Right atrium auricular region (tissue), 2 donors: ENCODE data around the gene IGFBP2. TPM values are rescaled to one million over a fixed set of nuclear protein-coding genes. Genes with fewer than 3 reads are reported as not detected.
A peak's percentile ranks its signal among the peaks of the same experiment; 100 is the strongest.

Experiments
- DNase-seq: peaks from one replicate; pipeline ENCODE4 v3.0.0-alpha.2; 2019; ENCODE audit warnings: low spot score
- H3K27ac ChIP-seq, 2 donors: fragments of 200-600 bp; sonication (generic); 1 replicate in 1 of 2; 2 replicates in 1 of 2; pipeline ENCODE4 v1.5.1; 2016 to 2019
- H3K27me3 ChIP-seq, 2 donors: fragments of 200-600 bp; sonication (generic); one replicate each; pipeline versions ENCODE4 v1.5.1 to v1.6.0; 2017 to 2019
- H3K36me3 ChIP-seq: fragments of 200-600 bp; sonication (generic); one replicate; pipeline ENCODE4 v1.5.1; 2016
- H3K4me1 ChIP-seq, 2 donors: fragments of 200-600 bp; sonication (generic); one replicate each; pipeline versions ENCODE4 v1.5.1 to v1.6.0; 2017 to 2019
- H3K4me3 ChIP-seq, 2 donors: fragments of 200-600 bp; sonication (generic); 1 replicate in 1 of 2; 2 replicates in 1 of 2; pipeline ENCODE4 v1.5.1; 2017 to 2019; ENCODE audit warnings: mild to moderate bottlenecking in 1 of 2, moderate library complexity in 1 of 2
- H3K9me3 ChIP-seq, 2 donors: fragments of 200-600 bp; sonication (generic); one replicate each; pipeline ENCODE4 v1.5.1; 2019
- total RNA-seq, 2 donors: library from RNA; depleted of rRNA; stranded (reverse); fragments of >200 nt; gene quantifications; one replicate each; pipeline ENCODE4 v1.1.0, GENCODE V29; 2016
- TF ChIP-seq, protein P1 (sequence below), 2 donors: fragments of 200-600 bp; sonication (generic); IDR thresholded peaks; one replicate each; pipeline ENCODE4 v1.5.1; 2019; ENCODE audit warnings: antibody characterized with exemption in 2 of 2

The IGFBP2 gene
- total RNA-seq, 2 donors from 2014 or later = 255 to 508 TPM

DNA sequence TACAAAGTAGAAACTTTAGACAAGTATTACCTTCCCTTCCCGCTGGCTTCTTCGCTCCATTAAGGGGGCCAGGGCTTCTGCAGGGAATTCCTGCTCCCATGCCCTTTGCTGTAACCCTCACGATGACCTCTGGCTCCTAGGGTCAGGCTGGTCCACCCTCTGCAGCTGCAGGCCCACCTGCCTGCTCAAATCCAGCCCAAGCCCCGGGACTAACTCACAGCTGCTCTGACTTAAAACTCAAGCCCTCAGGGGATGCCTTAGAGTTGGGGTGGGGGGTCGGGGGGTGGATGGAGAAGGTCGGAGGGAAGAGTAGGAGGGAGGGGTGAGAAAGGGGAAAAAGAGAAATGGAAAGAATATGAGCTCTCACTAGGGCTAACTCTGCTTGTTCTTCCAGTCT, 57.2 kb downstream of the IGFBP2 start:
- H3K9me3 ChIP-seq = no peaks in the 10 kb centered on the region
- H3K27me3 ChIP-seq = no peaks in the 10 kb centered on the region
- peak overlapping the region; percentile 39 to 62 for H3K4me3 ChIP-seq
- peaks cover 0 to 71% of the 10 kb centered on the region in 2 donors for H3K4me1 ChIP-seq
- TF ChIP-seq, protein P1, sequence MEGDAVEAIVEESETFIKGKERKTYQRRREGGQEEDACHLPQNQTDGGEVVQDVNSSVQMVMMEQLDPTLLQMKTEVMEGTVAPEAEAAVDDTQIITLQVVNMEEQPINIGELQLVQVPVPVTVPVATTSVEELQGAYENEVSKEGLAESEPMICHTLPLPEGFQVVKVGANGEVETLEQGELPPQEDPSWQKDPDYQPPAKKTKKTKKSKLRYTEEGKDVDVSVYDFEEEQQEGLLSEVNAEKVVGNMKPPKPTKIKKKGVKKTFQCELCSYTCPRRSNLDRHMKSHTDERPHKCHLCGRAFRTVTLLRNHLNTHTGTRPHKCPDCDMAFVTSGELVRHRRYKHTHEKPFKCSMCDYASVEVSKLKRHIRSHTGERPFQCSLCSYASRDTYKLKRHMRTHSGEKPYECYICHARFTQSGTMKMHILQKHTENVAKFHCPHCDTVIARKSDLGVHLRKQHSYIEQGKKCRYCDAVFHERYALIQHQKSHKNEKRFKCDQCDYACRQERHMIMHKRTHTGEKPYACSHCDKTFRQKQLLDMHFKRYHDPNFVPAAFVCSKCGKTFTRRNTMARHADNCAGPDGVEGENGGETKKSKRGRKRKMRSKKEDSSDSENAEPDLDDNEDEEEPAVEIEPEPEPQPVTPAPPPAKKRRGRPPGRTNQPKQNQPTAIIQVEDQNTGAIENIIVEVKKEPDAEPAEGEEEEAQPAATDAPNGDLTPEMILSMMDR (IDR thresholded peaks at IDR 0.05) = no peak
- H3K36me3 ChIP-seq = no peaks in the 10 kb centered on the region
- peak overlapping the region; percentile 78 to 92 for H3K27ac ChIP-seq
- DNase-seq = no peak

DNA sequence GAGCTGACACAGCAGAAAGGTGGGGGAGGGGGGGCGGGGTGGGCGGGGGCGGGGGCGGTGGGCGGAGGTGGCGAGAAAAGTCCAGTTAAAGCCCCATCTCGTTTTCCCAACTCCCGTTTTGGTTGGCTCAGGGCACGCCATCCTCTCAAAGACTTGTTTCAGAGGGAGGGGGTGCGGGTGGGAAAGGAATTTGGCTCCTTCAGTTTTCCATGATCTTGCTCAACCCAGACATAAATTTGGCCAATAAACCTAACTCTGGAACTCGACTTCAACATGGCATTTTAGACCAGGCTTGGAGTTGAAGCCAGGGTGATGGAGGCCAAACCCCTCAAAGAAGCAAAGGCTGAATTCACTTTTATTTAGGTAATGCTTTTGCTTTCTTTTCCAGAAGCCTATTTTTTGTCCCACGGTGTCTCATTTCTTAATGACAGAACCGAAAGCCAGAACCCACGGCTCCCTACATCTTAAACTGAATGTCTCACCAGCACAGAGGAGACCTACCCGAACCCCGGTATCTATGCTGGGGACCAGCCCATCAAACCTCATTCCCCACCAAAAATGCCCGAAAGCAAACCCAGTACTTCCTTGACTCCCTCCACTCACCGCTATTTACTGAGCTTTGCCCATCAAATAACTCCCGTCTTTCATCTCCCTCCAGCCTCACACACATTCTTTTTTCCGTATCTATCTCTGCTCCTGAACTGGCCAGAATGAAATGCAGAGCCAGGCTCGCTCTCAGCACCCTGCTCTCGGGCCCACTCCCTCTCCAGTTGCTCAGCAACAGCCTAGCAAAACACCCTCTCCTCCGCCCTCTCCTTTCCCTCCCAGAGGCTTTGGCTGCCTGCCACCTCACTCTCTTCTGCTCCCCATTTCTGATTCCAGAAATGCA, 57.9 kb downstream of the IGFBP2 start:
- peak overlapping the region; percentile 39 to 62 for H3K4me3 ChIP-seq
- peak overlapping the region; percentile 78 to 92 for H3K27ac ChIP-seq
- no peaks in the 10 kb centered on the region for H3K36me3 ChIP-seq
- peak; percentile 86 for DNase-seq
- H3K4me1 ChIP-seq = peaks cover 0 to 75% of the 10 kb centered on the region in 2 donors
- TF ChIP-seq, protein P1 (IDR thresholded peaks at IDR 0.05) = no peak
- no peaks in the 10 kb centered on the region for H3K27me3 ChIP-seq
- H3K9me3 ChIP-seq = no peaks in the 10 kb centered on the region

DNA sequence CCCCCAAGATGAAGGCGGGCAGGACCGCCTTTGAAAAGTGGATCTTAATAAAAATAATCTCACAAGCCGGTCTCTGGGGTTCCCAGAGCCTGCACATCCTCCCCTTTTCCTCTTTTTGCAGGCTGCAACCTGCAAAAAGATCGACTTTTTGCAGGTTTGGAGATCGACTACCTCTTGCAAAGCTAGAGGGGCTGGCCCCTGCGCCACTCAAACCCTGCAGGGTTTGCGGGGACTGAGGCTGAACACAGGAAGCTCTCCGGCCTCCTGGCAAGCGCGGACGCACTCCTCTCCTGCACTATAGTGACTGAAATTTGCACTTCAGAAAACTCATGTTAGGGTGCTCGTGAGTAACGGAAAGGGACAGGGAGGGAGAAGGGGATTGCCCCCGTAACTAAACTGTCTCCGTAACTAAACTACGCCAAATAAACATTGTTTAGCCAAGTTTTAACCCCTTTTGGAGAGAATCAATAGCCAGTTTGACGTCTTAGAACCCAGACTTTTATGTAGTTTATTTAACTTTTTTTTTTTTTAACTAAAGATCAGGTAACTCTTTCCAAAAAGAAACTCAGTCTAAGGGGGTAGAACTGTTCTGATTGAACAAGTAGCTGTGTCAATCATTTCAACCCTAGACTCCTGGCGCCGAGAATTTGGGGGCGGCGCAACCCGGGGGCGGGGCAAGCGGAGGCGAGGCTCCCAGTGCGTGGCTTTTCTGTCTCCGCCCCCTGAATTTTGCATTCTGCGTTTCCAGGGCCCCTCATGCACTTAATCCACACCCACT, 59.6 kb downstream of the IGFBP2 start:
- H3K36me3 ChIP-seq = no peaks in the 10 kb centered on the region
- DNase-seq = peak; percentile 85
- H3K9me3 ChIP-seq = no peaks in the 10 kb centered on the region
- no peaks in the 10 kb centered on the region for H3K27me3 ChIP-seq
- peak overlapping the region; percentile 78 to 92 for H3K27ac ChIP-seq
- peaks cover 0 to 84% of the 10 kb centered on the region in 2 donors for H3K4me1 ChIP-seq
- peak overlapping the region; percentile 44 to 62 for H3K4me3 ChIP-seq
- TF ChIP-seq, protein P1 (IDR thresholded peaks at IDR 0.05) = no peak

DNA sequence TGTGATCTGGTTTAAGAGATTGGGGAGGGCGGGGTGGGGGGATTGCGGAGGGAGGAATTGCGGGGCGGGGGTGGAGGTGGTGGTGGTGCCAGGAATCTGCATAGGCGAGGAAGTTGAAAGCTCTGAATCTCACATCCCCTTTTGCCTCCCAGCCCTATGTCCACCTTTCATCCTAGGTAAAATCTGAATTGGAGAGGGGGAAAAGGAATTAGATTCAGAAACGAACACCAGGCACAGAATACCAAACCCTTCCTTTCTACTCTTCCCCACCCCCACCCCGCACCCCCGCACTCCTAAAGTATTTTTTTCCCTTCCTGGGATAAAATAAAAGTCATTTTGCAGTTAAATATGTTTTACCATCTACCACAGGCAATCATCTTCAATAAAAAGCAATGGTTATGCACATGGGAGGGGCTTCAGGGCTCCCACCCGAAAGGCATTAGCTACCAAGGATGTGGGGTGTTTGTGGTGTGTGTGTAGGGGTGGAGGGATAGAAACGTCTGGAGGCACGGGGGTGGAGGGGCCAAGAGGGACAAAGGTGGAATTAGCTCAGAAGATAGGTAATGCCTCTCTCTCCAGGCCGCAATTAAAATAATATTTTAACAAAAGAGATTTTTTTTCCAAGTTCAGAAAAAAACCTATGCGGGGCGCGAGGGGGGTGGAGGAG, 60.3 kb downstream of the IGFBP2 start:
- Histone ChIP-seq H3K27ac (peak overlapping the region; percentile 78 to 92), H3K27me3 (no peaks in the 10 kb centered on the region), H3K36me3 (no peaks in the 10 kb centered on the region), H3K4me3 (peak overlapping the region; percentile 44 to 62), H3K4me1 (peaks cover 0 to 81% of the 10 kb centered on the region in 2 donors), H3K9me3 (no peaks in the 10 kb centered on the region)
- no peak for DNase-seq
- TF ChIP-seq, protein P1 (IDR thresholded peaks at IDR 0.05) = no peak

DNA sequence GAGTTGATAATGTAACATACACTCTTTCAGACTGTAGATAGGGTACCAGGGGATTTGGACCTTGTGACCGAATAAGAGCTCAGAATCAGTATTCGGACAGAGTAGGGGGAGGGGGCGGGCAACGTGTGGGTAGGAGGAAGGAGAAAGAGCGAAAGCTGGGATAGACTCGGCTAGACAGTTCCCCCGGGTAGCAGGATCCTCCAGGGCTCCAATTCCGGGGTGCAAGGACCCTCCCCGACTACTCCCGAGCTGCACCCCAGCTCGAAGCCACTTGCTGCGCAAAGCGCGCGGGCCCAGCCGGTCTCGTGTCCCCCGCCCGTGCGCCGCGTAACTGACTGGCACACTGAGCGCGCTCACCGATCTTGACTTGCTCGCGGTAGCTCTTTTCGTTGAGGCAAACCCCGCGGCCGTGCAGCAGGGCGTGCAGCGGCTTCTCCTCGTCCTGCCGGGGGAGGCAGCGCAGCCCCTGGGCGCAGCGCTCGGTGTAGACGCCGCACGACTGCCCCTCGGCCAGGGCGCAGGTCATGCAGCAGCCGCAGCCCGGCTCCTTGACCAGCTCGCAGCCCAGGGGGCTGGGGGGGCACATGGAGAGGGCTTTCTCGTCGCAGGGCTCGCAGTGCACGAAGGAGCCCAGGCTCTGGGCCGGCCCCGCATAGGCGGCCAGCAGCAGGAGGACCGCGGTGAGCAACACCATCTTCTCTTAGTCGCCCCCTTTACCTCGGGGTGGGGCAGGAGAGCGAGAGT, 61.0 kb downstream of the IGFBP2 start:
- no peak for DNase-seq
- Histone ChIP-seq H3K27me3 (no peaks in the 10 kb centered on the region), H3K4me1 (peaks cover 0 to 78% of the 10 kb centered on the region in 2 donors), H3K36me3 (no peaks in the 10 kb centered on the region), H3K9me3 (no peaks in the 10 kb centered on the region), H3K27ac (peak overlapping the region; percentile 78 to 92), H3K4me3 (peak overlapping the region; percentile 44 to 62)
- TF ChIP-seq, protein P1 (IDR thresholded peaks at IDR 0.05) = peak in 1 of 2 donors; percentile 20
